SK-N-SH (cell line): ENCODE data around the gene XAB2. TPM values are rescaled to one million over a fixed set of nuclear protein-coding genes. Genes with fewer than 3 reads are reported as not detected.

Experiments
- CTCF ChIA-PET: fragments of 300-600, 350-600 bp; formaldehyde crosslinking; extraction: SDS; loops from one replicate; lab custom pipeline; 2021; lab: Yijun Ruan, JAX
- POLR2A ChIA-PET: fragments of 350-600 bp; sonication (Branson Sonifier 250); formaldehyde crosslinking; extraction: SDS; loops from one replicate; lab custom pipeline; 2020; ENCODE audit warnings: antibody characterized with exemption, inconsistent platforms; lab: Yijun Ruan, JAX
- DNase-seq: peaks from one replicate; pipeline ENCODE4 v3.0.0; 2012
- H2AFZ ChIP-seq: fragments of 200-600 bp; sonication (generic); 2 replicates; pipeline ENCODE4 v1.8.1; 2016; ENCODE audit warnings: antibody characterized with exemption, mild to moderate bottlenecking, low read depth
- H3F3A ChIP-seq: fragments of 200-600 bp; sonication (generic); replicated peaks from 2 replicates; pipeline ENCODE3; 2016; ENCODE audit warnings: antibody characterized with exemption, mild to moderate bottlenecking; ENCODE audit not compliant: insufficient read depth
- H3K27ac ChIP-seq, 2 experiments: fragments of 200-500 bp in 1 of 2; fragments of 200-600 bp in 1 of 2; sonication (Bioruptor generic) in 1 of 2; sonication (generic), shearing (Covaris generic) in 1 of 2; 2 replicates each; pipeline versions ENCODE4 v1.5.1 to v1.6.1; 2014 to 2016; ENCODE audit warnings: low read depth in 2 of 2, inconsistent platforms in 1 of 2, low read length in 1 of 2, mild to moderate bottlenecking in 1 of 2, mixed read lengths in 1 of 2
- H3K27me3 ChIP-seq: fragments of 200-600 bp; sonication (generic), shearing (Covaris generic); 2 replicates; pipeline ENCODE4 v1.6.1; 2016; ENCODE audit warnings: mixed run types; ENCODE audit not compliant: insufficient read depth
- H3K36me3 ChIP-seq, 2 experiments: fragments of 200-500 bp in 1 of 2; fragments of 200-600 bp in 1 of 2; sonication (Bioruptor generic) in 1 of 2; sonication (generic) in 1 of 2; replicated peaks in 1 of 2; 2 replicates each; pipeline versions ENCODE3 to v1.5.1; 2014 to 2016; ENCODE audit warnings: low read length in 1 of 2, mild to moderate bottlenecking in 1 of 2; ENCODE audit not compliant: insufficient read depth in 2 of 2, control insufficient read depth in 1 of 2
- H3K4me1 ChIP-seq, 2 experiments: fragments of 200-500 bp in 1 of 2; fragments of 200-600 bp in 1 of 2; sonication (Bioruptor generic) in 1 of 2; sonication (generic), shearing (Covaris generic) in 1 of 2; 2 replicates each; pipeline versions ENCODE4 v1.5.1 to v1.6.1; 2014 to 2016; ENCODE audit warnings: low read depth in 1 of 2, low read length in 1 of 2, mixed run types in 1 of 2; ENCODE audit not compliant: insufficient read depth in 2 of 2, control insufficient read depth in 1 of 2
- H3K4me2 ChIP-seq: fragments of 200-600 bp; sonication (generic), shearing (Covaris generic); 2 replicates; pipeline ENCODE4 v1.6.1; 2017; ENCODE audit warnings: mixed run types
- H3K4me3 ChIP-seq, 2 experiments: fragments of 200-500 bp in 1 of 2; fragments of 200-600 bp in 1 of 2; sonication (Bioruptor generic) in 1 of 2; sonication (generic), shearing (Covaris generic) in 1 of 2; 2 replicates each; pipeline versions ENCODE4 v1.5.1 to v1.8.1; 2014 to 2016; ENCODE audit warnings: low read depth in 2 of 2, inconsistent platforms in 1 of 2, low read length in 1 of 2, mild to moderate bottlenecking in 1 of 2, mixed read lengths in 1 of 2, moderate library complexity in 1 of 2
- H3K79me2 ChIP-seq: fragments of 200-600 bp; sonication (generic); 2 replicates; pipeline ENCODE4 v1.8.1; 2017; ENCODE audit warnings: mild to moderate bottlenecking; ENCODE audit not compliant: insufficient read depth
- H3K9ac ChIP-seq: fragments of 200-600 bp; sonication (generic); 2 replicates; pipeline ENCODE4 v1.6.1; 2017; ENCODE audit warnings: mixed run types
- H3K9me2 ChIP-seq: fragments of 200-600 bp; sonication (generic); 2 replicates; pipeline ENCODE4 v1.6.1; 2017; ENCODE audit warnings: mixed run types
- H3K9me3 ChIP-seq: fragments of 200-600 bp; sonication (generic); 2 replicates; pipeline ENCODE4 v1.6.1; 2017; ENCODE audit warnings: mixed run types, mild to moderate bottlenecking, moderate library complexity
- H4K20me1 ChIP-seq: fragments of 200-600 bp; sonication (generic); 2 replicates; pipeline ENCODE4 v1.6.1; 2017; ENCODE audit warnings: mild to moderate bottlenecking, mixed run types; ENCODE audit not compliant: insufficient read depth
- FOXM1 ChIP-seq: IDR thresholded peaks from 2 replicates; pipeline ENCODE4 v1.4.0; 2012; ENCODE audit warnings: low read depth, mild to moderate bottlenecking
- RCOR1 ChIP-seq: fragments of 150-350 bp; IDR thresholded peaks from 2 replicates; pipeline ENCODE4 v1.6.1; 2017; ENCODE audit warnings: antibody characterized with exemption, low read length
- TEAD4 ChIP-seq: IDR thresholded peaks from 2 replicates; pipeline ENCODE4 v1.4.0; 2012; ENCODE audit warnings: mild to moderate bottlenecking, borderline replicate concordance; ENCODE audit not compliant: insufficient read depth
- WGBS: methylation state at CpG from one replicate; pipeline ENCODE4 v1.1.6; 2017; ENCODE audit warnings: low lambda C conversion rate; 5-methylcytosine and 5-hydroxymethylcytosine counted together
- polyA plus RNA-seq, 3 experiments: library from polyadenylated mRNA; depleted of rRNA; stranded (reverse); fragments of >200 nt; gene quantifications; 2 replicates each; pipeline ENCODE4 v1.2.3, GENCODE V29; 2012
- TF ChIP-seq, protein P1 (sequence below): IDR thresholded peaks from 2 replicates; pipeline ENCODE4 v1.6.1; 2012; ENCODE audit warnings: mild to moderate bottlenecking, low read depth, low read length, moderate library complexity
- TF ChIP-seq, protein P2 (sequence below): fragments of 150-350 bp; IDR thresholded peaks from 2 replicates; pipeline ENCODE4 v1.6.1; 2017; ENCODE audit warnings: antibody characterized with exemption, low read length, low read depth, borderline replicate concordance
- TF ChIP-seq, protein P3 (sequence below): IDR thresholded peaks from 2 replicates; pipeline ENCODE4 v1.4.0; 2012; ENCODE audit warnings: low read depth
- TF ChIP-seq, protein P4 (sequence below): fragments of 150-350 bp; IDR thresholded peaks from 2 replicates; pipeline ENCODE4 v1.6.1; 2016; ENCODE audit warnings: mild to moderate bottlenecking, low read depth, low read length

XAB2 gene
- polyA plus RNA-seq, 1 of the 3 experiments (the other 2 are of a cell fraction), result 43.3 TPM

DNA sequence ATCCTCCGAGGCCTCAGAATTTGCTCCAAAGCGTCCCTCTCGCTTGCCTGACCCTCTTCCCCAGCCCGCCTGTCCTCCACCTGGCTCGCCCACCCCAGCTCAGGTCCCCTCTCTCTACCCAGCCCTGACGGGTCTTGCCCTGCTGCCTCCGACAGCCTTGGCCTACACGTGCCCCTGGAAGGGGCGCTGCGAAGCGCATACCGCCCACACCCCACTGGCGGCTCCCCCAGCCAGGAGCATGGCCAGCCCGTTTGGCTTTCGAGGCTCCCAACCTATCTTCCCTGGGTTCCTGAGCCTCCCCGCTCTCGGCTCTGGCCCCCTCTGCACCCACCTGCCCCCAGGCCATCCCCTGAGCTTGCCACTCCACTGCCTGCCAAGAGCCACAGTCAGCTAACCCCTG, 4.5 kb downstream of the XAB2 start (continued):
- TF ChIP-seq, protein P1, sequence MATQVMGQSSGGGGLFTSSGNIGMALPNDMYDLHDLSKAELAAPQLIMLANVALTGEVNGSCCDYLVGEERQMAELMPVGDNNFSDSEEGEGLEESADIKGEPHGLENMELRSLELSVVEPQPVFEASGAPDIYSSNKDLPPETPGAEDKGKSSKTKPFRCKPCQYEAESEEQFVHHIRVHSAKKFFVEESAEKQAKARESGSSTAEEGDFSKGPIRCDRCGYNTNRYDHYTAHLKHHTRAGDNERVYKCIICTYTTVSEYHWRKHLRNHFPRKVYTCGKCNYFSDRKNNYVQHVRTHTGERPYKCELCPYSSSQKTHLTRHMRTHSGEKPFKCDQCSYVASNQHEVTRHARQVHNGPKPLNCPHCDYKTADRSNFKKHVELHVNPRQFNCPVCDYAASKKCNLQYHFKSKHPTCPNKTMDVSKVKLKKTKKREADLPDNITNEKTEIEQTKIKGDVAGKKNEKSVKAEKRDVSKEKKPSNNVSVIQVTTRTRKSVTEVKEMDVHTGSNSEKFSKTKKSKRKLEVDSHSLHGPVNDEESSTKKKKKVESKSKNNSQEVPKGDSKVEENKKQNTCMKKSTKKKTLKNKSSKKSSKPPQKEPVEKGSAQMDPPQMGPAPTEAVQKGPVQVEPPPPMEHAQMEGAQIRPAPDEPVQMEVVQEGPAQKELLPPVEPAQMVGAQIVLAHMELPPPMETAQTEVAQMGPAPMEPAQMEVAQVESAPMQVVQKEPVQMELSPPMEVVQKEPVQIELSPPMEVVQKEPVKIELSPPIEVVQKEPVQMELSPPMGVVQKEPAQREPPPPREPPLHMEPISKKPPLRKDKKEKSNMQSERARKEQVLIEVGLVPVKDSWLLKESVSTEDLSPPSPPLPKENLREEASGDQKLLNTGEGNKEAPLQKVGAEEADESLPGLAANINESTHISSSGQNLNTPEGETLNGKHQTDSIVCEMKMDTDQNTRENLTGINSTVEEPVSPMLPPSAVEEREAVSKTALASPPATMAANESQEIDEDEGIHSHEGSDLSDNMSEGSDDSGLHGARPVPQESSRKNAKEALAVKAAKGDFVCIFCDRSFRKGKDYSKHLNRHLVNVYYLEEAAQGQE, result no peak
- TF ChIP-seq, protein P2, sequence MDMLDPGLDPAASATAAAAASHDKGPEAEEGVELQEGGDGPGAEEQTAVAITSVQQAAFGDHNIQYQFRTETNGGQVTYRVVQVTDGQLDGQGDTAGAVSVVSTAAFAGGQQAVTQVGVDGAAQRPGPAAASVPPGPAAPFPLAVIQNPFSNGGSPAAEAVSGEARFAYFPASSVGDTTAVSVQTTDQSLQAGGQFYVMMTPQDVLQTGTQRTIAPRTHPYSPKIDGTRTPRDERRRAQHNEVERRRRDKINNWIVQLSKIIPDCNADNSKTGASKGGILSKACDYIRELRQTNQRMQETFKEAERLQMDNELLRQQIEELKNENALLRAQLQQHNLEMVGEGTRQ, result no peak
- TF ChIP-seq, protein P3, sequence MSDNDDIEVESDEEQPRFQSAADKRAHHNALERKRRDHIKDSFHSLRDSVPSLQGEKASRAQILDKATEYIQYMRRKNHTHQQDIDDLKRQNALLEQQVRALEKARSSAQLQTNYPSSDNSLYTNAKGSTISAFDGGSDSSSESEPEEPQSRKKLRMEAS, result no peak
- TF ChIP-seq FOXM1 (no peak), TEAD4 (no peak)
- TF ChIP-seq, all 33 proteins: peak for 0

DNA sequence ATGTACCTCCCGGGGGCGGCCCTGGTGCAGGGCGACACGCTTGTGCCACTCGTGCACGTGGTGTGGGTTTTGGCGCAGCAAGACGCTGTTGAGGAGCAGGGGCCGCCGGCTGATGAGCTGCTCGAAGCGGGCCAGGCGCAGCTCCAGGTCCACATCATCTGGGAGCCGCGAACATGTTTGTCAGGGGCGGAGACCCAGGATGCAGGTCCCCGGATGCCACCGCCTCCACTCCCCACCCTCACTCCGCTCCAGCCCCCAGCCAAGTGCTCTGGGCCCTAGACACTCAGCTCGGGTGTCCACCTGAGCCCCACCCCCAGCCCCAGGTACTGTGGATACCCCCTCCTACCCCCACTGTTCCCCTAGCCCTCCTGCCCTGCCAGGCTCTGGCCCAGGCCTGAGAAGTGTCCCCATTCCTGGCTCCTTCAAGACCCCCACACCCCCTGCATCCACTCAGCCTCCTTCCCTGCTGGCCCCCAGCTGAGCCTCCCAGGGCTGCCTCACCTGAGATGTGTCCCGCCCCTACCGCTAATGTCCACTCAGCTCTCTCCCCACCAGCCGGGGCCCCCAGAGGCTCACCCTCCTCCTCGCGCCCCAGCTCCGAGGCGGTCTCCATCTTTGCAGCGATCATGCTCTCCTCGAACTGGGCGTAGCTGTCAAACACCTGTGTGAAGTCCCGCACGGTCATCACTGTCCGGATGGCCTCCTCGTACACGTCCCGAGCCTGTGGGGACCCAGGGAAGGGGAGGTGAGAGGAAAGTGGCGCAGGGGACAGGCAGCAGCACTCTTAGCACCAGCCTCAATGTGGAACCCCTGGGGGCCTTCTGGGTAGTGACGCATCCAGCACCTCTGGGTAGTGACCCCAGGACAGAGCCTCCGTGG, 5.4 kb downstream of the XAB2 start:
- 0 out of 2 replicates have a peak, but pooled peaks cover 5% of the 10 kb centered on the region for H4K20me1 ChIP-seq
- TF ChIP-seq RCOR1, result no peak
- TF ChIP-seq, protein P4, sequence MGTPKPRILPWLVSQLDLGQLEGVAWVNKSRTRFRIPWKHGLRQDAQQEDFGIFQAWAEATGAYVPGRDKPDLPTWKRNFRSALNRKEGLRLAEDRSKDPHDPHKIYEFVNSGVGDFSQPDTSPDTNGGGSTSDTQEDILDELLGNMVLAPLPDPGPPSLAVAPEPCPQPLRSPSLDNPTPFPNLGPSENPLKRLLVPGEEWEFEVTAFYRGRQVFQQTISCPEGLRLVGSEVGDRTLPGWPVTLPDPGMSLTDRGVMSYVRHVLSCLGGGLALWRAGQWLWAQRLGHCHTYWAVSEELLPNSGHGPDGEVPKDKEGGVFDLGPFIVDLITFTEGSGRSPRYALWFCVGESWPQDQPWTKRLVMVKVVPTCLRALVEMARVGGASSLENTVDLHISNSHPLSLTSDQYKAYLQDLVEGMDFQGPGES, result no peak
- H3K36me3 ChIP-seq, result peaks cover 3 to 62% of the 10 kb centered on the region in 2 experiments
- no peaks in the 10 kb centered on the region for H3K27me3 ChIP-seq
- no peaks in the 10 kb centered on the region for H3K9me2 ChIP-seq
- H2AFZ ChIP-seq, result no peak overlapping the region
- H3F3A ChIP-seq, result peaks cover 1% of the 10 kb centered on the region
- H3K9me3 ChIP-seq, result no peaks in the 10 kb centered on the region
- peaks cover 8 to 31% of the 10 kb centered on the region in 2 experiments; a peak in 2 of 4 replicates for H3K4me1 ChIP-seq
- ChIA-PET CTCF (interaction anchor here (1.1 to 2.2 kb wide), 2 partner anchors 56 to 57 kb away, joined by 6 read pairs; partner anchors contain the start of gene TRAPPC5), POLR2A (interaction anchor here (0.6 kb wide), 1 partner anchor 1997 kb away, joined by 3 read pairs; no protein-coding TSS in a partner anchor)
- no peak overlapping the region for H3K4me2 ChIP-seq
- H3K9ac ChIP-seq, result no peak overlapping the region
- WGBS, result 97% methylated on average over 29 of the region's 39 CpGs
- no peak for DNase-seq
- peaks cover 28% of the 10 kb centered on the region for H3K79me2 ChIP-seq
- H3K4me3 ChIP-seq, result no peak overlapping the region
- no peak overlapping the region for H3K27ac ChIP-seq
